Kidney (tissue), 14 donors: ENCODE results near the gene USP25. TPM values are rescaled to one million over a fixed set of nuclear protein-coding genes. Genes with fewer than 3 reads are reported as not detected.
A peak's percentile ranks its signal among the peaks of the same experiment; 100 is the strongest.

ENCODE experiments used
- DNase-seq, 5 donors: peaks; one replicate each; pipeline ENCODE4 v3.0.0-alpha.2; 2013 to 2020
- FAIRE-seq: peaks from 2 replicates; lab custom pipeline; 2012; peaks lifted over from hg19 to GRCh38; lab: Jason Lieb, UNC
- H3K27ac ChIP-seq, 2 donors: one replicate each; pipeline ENCODE4 v1.7.0; 2013; ENCODE audit warnings: low read depth in 2 of 2, low read length in 2 of 2, inconsistent platforms in 1 of 2
- H3K27me3 ChIP-seq: one replicate; pipeline ENCODE4 v1.7.1; 2013; ENCODE audit warnings: low read length, inconsistent platforms; ENCODE audit not compliant: control insufficient read depth, insufficient read depth
- H3K36me3 ChIP-seq, 3 donors: one replicate each; pipeline versions ENCODE4 v1.7.0 to v1.7.1; 2013; ENCODE audit warnings: low read length in 3 of 3, control low read depth in 1 of 3, inconsistent platforms in 1 of 3; ENCODE audit not compliant: insufficient read depth in 3 of 3, control insufficient read depth in 2 of 3
- H3K4me1 ChIP-seq, 3 donors: one replicate each; pipeline versions ENCODE4 v1.7.0 to v1.7.1; 2013; ENCODE audit warnings: low read length in 3 of 3, inconsistent platforms in 1 of 3, low read depth in 1 of 3; ENCODE audit not compliant: control insufficient read depth in 2 of 3, insufficient read depth in 2 of 3
- H3K4me3 ChIP-seq, 3 donors: one replicate each; pipeline versions ENCODE4 v1.7.0 to v1.8.1; 2013; ENCODE audit warnings: low read length in 3 of 3, control low read depth in 1 of 3, inconsistent platforms in 1 of 3
- H3K9ac ChIP-seq, 3 donors: one replicate each; pipeline versions ENCODE4 v1.7.0 to v1.7.1; 2013; ENCODE audit warnings: low read length in 3 of 3, control low read depth in 1 of 3, inconsistent platforms in 1 of 3
- H3K9me3 ChIP-seq, 3 donors: one replicate each; pipeline versions ENCODE4 v1.7.0 to v1.7.1; 2013; ENCODE audit warnings: low read length in 3 of 3, control low read depth in 1 of 3, inconsistent platforms in 1 of 3; ENCODE audit not compliant: control insufficient read depth in 2 of 3, insufficient read depth in 1 of 3
- CTCF ChIP-seq: IDR thresholded peaks from 3 replicates; pipeline ENCODE4 v1.5.1; 2012; ENCODE audit warnings: mild to moderate bottlenecking, moderate library complexity, borderline replicate concordance; ENCODE audit not compliant: insufficient read depth; ENCODE audit errors: extremely low read depth
- intact Hi-C: fragments of 100-400 bp; cut with DNase I; formaldehyde crosslinking; loops from one replicate; pipeline ENCODE4 v1.11.1; 2022
- polyA plus RNA-seq: library from polyadenylated mRNA; stranded (reverse); fragments of 350-450 nt; fragmentation: Illumina TruSeq; extraction: RNeasy Lipid Tissue Mini Kit (QIAGEN cat#74804); gene quantifications from one replicate; pipeline ENCODE4 v1.2.3, GENCODE V29; 2014; ENCODE audit warnings: low read depth, low replicate concordance; ENCODE audit not compliant: insufficient read depth
- total RNA-seq: library from RNA; stranded (reverse); fragmentation: NEBNext Ultra II Directional; extraction: Animal tissue kit (Norgen Biotek cat#: 25700); gene quantifications from one replicate; pipeline ENCODE4 v1.2.1, GENCODE V29; 2021
- donor health status: control.
- donor health status: control.
- donor health status: control.
- donor health status: control.
- donor health status: control.
- donor health status: DM: yes; HTN: yes; CAD: no.
- donor health status: Normal renal cell carcinoma (clear cell type).

USP25 gene
- total and polyA plus RNA-seq, 2 donors from 2014 or later, result 14.0 to 51.6 TPM

GRCh38 chr21:15722591-15723324 is 7.0 kb upstream of the USP25 start:
- Histone ChIP-seq H3K9ac (no peak overlapping the region), H3K27ac (no peak overlapping the region), H3K4me1 (no peaks in the 10 kb centered on the region), H3K4me3 (no peak overlapping the region), H3K27me3 (no peaks in the 10 kb centered on the region), H3K9me3 (peaks cover 0 to 14% (median 0%) of the 10 kb centered on the region in 3 donors), H3K36me3 (no peaks in the 10 kb centered on the region)
- no peak for TF ChIP-seq CTCF
- peak in 2 of 5 donors; percentile 37 to 57 for DNase-seq
- FAIRE-seq, result no peak
- intact Hi-C loops, result no loop called here

GRCh38 chr21:15725949-15726348 is 3.8 kb upstream of the USP25 start:
- H3K4me1 ChIP-seq, result no peaks in the 10 kb centered on the region
- H3K27ac ChIP-seq, result no peak overlapping the region
- H3K36me3 ChIP-seq, result no peaks in the 10 kb centered on the region
- TF ChIP-seq CTCF, result no peak
- no peak overlapping the region for H3K9ac ChIP-seq
- intact Hi-C loops, result no loop called here
- peaks cover 0 to 11% (median 0%) of the 10 kb centered on the region in 3 donors for H3K9me3 ChIP-seq
- no peak for DNase-seq
- H3K4me3 ChIP-seq, result no peak overlapping the region
- H3K27me3 ChIP-seq, result no peaks in the 10 kb centered on the region
- no peak for FAIRE-seq

- Histone ChIP-seq H3K9ac (no peak overlapping the region), H3K4me1 (peaks cover 2 to 5% (median 3%) of the 10 kb centered on the region in 3 donors), H3K27me3 (no peaks in the 10 kb centered on the region), H3K4me3 (no peak overlapping the region), H3K9me3 (no peaks in the 10 kb centered on the region), H3K27ac (no peak overlapping the region), H3K36me3 (no peaks in the 10 kb centered on the region)
- no peak for TF ChIP-seq CTCF
- intact Hi-C loops, result no loop called here
- DNase-seq (no peak), FAIRE-seq (no peak)
These were observed 1.7 kb upstream of the USP25 start for GRCh38 chr21:15728046-15728445.
